HepG2 (cell line): ENCODE data around the gene GALNTL6.

Experiments
- ADNP ChIP-seq: sonication (generic); formaldehyde crosslinking; IDR thresholded peaks from 2 replicates; pipeline ENCODE4 v1.4.0; 2020; ENCODE audit warnings: missing genetic modification reagents
- CBFB ChIP-seq: sonication (generic); formaldehyde crosslinking; IDR thresholded peaks from 2 replicates; pipeline ENCODE4 v1.4.0; 2020; ENCODE audit warnings: missing genetic modification reagents
- EZH2 ChIP-seq: conservative IDR thresholded peaks from 2 replicates; pipeline ENCODE4 v1.6.1; 2012; ENCODE audit warnings: mild to moderate bottlenecking, low read depth, low read length, moderate library complexity
- MAX ChIP-seq: IDR thresholded peaks from 2 replicates; pipeline ENCODE4 v1.6.1; 2012; ENCODE audit warnings: inconsistent platforms
- NR2F1 ChIP-seq, 2 experiments: fragments of 450-650 bp in 1 of 2; formaldehyde crosslinking in 1 of 2; IDR thresholded peaks; 2 replicates each; pipeline versions ENCODE4 v1.5.0 to v1.6.1; 2016 to 2020; ENCODE audit warnings: mild to moderate bottlenecking in 1 of 2, missing compliant biosample characterization in 1 of 2, missing genetic modification reagents in 1 of 2, moderate library complexity in 1 of 2
- REST ChIP-seq, 2 experiments: IDR thresholded peaks; 2 replicates each; pipeline ENCODE4 v1.6.1; 2011 to 2012; ENCODE audit warnings: low read length in 2 of 2, borderline replicate concordance in 1 of 2, low read depth in 1 of 2, mild to moderate bottlenecking in 1 of 2, moderate library complexity in 1 of 2
- TAF1 ChIP-seq: sonication (generic); formaldehyde crosslinking; IDR thresholded peaks from 2 replicates; pipeline ENCODE4 v1.4.0; 2020; ENCODE audit warnings: missing genetic modification reagents
- ZBTB1 ChIP-seq: sonication (generic); formaldehyde crosslinking; IDR thresholded peaks from 2 replicates; pipeline ENCODE4 v1.4.0; 2020; ENCODE audit warnings: missing genetic modification reagents, borderline replicate concordance
- ZNF326 ChIP-seq: sonication (generic); formaldehyde crosslinking; IDR thresholded peaks from 2 replicates; pipeline ENCODE4 v1.4.0; 2020; ENCODE audit warnings: missing genetic modification reagents, borderline replicate concordance
- TF ChIP-seq, protein P1 (sequence below): sonication (generic); formaldehyde crosslinking; IDR thresholded peaks from 2 replicates; pipeline ENCODE4 v1.5.0; 2020; ENCODE audit warnings: mild to moderate bottlenecking, missing genetic modification reagents, moderate library complexity
- TF ChIP-seq, protein P2 (sequence below): sonication (generic); formaldehyde crosslinking; IDR thresholded peaks from 2 replicates; pipeline ENCODE4 v1.9.0; 2021; ENCODE audit warnings: missing genetic modification reagents, borderline replicate concordance

DNA sequence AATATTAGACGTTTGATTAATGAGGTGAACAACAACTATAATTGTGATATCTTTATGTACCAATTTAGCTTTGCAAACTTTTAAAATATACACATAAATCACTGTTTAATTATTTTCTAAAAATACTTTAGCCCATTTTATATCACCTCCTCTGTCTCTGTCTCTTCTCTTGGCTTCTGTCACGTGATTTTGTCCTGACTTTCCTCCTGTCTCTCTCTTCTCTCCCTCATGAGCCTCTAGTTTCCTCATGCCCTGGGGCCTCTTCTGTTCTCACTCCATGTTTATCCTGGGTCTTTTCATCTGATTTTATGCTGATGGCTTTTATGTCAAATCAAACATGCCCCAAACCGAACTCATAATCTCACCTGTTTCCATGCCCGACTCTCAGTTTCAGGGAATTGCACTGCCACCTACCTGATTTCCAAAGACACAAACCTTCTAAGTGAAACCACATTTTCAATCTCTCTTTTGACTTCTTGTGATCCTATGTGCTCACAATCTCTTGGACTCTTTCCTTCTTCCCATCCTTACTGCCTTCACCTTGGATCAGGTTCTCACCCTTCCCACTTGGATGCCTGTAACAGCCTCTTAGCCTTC, 1052.4 kb downstream of the GALNTL6 start:
- TF ChIP-seq, protein P1, sequence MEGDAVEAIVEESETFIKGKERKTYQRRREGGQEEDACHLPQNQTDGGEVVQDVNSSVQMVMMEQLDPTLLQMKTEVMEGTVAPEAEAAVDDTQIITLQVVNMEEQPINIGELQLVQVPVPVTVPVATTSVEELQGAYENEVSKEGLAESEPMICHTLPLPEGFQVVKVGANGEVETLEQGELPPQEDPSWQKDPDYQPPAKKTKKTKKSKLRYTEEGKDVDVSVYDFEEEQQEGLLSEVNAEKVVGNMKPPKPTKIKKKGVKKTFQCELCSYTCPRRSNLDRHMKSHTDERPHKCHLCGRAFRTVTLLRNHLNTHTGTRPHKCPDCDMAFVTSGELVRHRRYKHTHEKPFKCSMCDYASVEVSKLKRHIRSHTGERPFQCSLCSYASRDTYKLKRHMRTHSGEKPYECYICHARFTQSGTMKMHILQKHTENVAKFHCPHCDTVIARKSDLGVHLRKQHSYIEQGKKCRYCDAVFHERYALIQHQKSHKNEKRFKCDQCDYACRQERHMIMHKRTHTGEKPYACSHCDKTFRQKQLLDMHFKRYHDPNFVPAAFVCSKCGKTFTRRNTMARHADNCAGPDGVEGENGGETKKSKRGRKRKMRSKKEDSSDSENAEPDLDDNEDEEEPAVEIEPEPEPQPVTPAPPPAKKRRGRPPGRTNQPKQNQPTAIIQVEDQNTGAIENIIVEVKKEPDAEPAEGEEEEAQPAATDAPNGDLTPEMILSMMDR = no peak
- no peak for TF ChIP-seq NR2F1 (CRISPR knock-in tag; IDR thresholded peaks at IDR 0.05)
- no peak for TF ChIP-seq REST (IDR thresholded peaks at IDR 0.05; ENCODE audit: borderline replicate concordance in 1 of 2, low read depth in 1 of 2, low read length in 2 of 2)
- TF ChIP-seq ADNP (CRISPR knock-in tag) = no peak
- TF ChIP-seq ZBTB1 (CRISPR knock-in tag) = no peak
- no peak for TF ChIP-seq EZH2
- TF ChIP-seq CBFB (CRISPR knock-in tag) = no peak
- TF ChIP-seq, protein P2, sequence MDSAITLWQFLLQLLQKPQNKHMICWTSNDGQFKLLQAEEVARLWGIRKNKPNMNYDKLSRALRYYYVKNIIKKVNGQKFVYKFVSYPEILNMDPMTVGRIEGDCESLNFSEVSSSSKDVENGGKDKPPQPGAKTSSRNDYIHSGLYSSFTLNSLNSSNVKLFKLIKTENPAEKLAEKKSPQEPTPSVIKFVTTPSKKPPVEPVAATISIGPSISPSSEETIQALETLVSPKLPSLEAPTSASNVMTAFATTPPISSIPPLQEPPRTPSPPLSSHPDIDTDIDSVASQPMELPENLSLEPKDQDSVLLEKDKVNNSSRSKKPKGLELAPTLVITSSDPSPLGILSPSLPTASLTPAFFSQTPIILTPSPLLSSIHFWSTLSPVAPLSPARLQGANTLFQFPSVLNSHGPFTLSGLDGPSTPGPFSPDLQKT = no peak
- TF ChIP-seq TAF1 (CRISPR knock-in tag) = no peak
- no peak for TF ChIP-seq MAX
- no peak for TF ChIP-seq ZNF326 (CRISPR knock-in tag)
